B cell (primary cell): Measurements from ENCODE around the gene HSPBP1. TPM values are rescaled to one million over a fixed set of nuclear protein-coding genes. Genes with fewer than 3 reads are reported as not detected.

Experiments used
- ATAC-seq: fragments of 200-7000 bp; cut with Tn5 transposase; one replicate; pipeline ENCODE4 v1.10.0; 2021; ENCODE audit warnings: low read depth, mild to moderate bottlenecking, moderate number of reproducible peaks, moderate library complexity
- CTCF ChIA-PET: fragments of 350-600 bp; sonication (Branson Sonifier 250); formaldehyde crosslinking; loops from one replicate; lab custom pipeline; 2021; ENCODE audit warnings: antibody characterized with exemption, inconsistent platforms; lab: Charles Lee
- POLR2A ChIA-PET: fragments of 350-600 bp; sonication (Branson Sonifier 250); formaldehyde crosslinking; loops from one replicate; lab custom pipeline; 2021; ENCODE audit warnings: antibody characterized with exemption; lab: Charles Lee
- DNase-seq: peaks from one replicate; pipeline ENCODE4 v3.0.0; 2013
- H2AFZ ChIP-seq: 2 replicates; pipeline ENCODE4 v1.6.1; 2012; ENCODE audit warnings: mild to moderate bottlenecking, low read depth, low read length; ENCODE audit not compliant: insufficient read depth, poor library complexity, severe bottlenecking
- H3K27ac ChIP-seq, 2 donors: 1 replicate in 1 of 2; 2 replicates in 1 of 2; pipeline ENCODE4 v1.5.1; 2012 to 2013; ENCODE audit warnings: low read length in 2 of 2, mild to moderate bottlenecking in 2 of 2, moderate library complexity in 1 of 2
- H3K27me3 ChIP-seq, 4 experiments: fragments of 200-600 bp in 1 of 4; sonication (generic) in 1 of 4; replicated peaks in 1 of 4; 1 replicate in 2 of 4; 2 replicates in 2 of 4; pipeline versions ENCODE4 v1.6.1 to v1.7.0; 2013 to 2016; ENCODE audit warnings: low read length in 3 of 4, mild to moderate bottlenecking in 2 of 4, mixed read lengths in 1 of 4, moderate library complexity in 1 of 4; ENCODE audit not compliant: insufficient read depth in 4 of 4, control insufficient read depth in 3 of 4; ENCODE audit errors: control extremely low read depth in 1 of 4
- H3K36me3 ChIP-seq, 2 experiments: replicated peaks in 1 of 2; 1 replicate in 1 of 2; 2 replicates in 1 of 2; pipeline versions ENCODE4 v1.6.1 to v1.7.1; 2013; ENCODE audit warnings: low read length in 1 of 2; ENCODE audit not compliant: insufficient read depth in 2 of 2, control insufficient read depth in 1 of 2; ENCODE audit errors: control extremely low read depth in 1 of 2, extremely low read depth in 1 of 2
- H3K4me1 ChIP-seq, 2 donors: fragments of 200-600 bp in 1 of 2; sonication (generic) in 1 of 2; 1 replicate in 1 of 2; 2 replicates in 1 of 2; pipeline versions ENCODE4 v1.5.1 to v1.6.1; 2013 to 2017; ENCODE audit warnings: low read length in 2 of 2; ENCODE audit not compliant: control insufficient read depth in 2 of 2, insufficient read depth in 2 of 2
- H3K4me2 ChIP-seq: replicated peaks from 2 replicates; pipeline ENCODE3; 2012; ENCODE audit warnings: mild to moderate bottlenecking, low read depth, low read length; ENCODE audit not compliant: poor library complexity, severe bottlenecking
- H3K4me3 ChIP-seq, 5 experiments: fragments of 200-600 bp in 1 of 5; sonication (generic) in 1 of 5; 1 replicate in 3 of 5; 2 replicates in 2 of 5; pipeline versions ENCODE4 v1.5.1 to v1.7.0; 2011 to 2016; ENCODE audit warnings: low read length in 4 of 5, mild to moderate bottlenecking in 4 of 5, low read depth in 2 of 5, control low read depth in 1 of 5, moderate library complexity in 1 of 5; ENCODE audit not compliant: insufficient read depth in 1 of 5; ENCODE audit errors: control extremely low read depth in 1 of 5, extremely low read depth in 1 of 5
- H3K79me2 ChIP-seq: fragments of 200-600 bp; sonication (generic); one replicate; pipeline ENCODE4 v1.6.0; 2016; ENCODE audit warnings: low read length; ENCODE audit not compliant: control insufficient read depth, insufficient read depth
- H3K9ac ChIP-seq: fragments of 200-600 bp; sonication (generic); 2 replicates; pipeline ENCODE4 v1.6.1; 2017; ENCODE audit warnings: mild to moderate bottlenecking, low read length, moderate library complexity
- H3K9me3 ChIP-seq, 3 donors: one replicate each; pipeline versions ENCODE4 v1.6.1 to v1.7.1; 2013; ENCODE audit warnings: low read length in 2 of 3; ENCODE audit not compliant: control insufficient read depth in 2 of 3, insufficient read depth in 1 of 3; ENCODE audit errors: control extremely low read depth in 1 of 3
- H4K20me1 ChIP-seq: 2 replicates; pipeline ENCODE4 v1.6.0; 2012; ENCODE audit warnings: mild to moderate bottlenecking, low read length; ENCODE audit not compliant: insufficient read depth, control insufficient read depth, poor library complexity, severe bottlenecking
- H3K27ac Mint-ChIP-seq: one replicate; pipeline ENCODE4 v1.8.0; 2021; ENCODE audit warnings: mixed read lengths
- H3K27me3 Mint-ChIP-seq: one replicate; pipeline ENCODE4 v1.8.0; 2021; ENCODE audit warnings: mixed read lengths
- H3K4me1 Mint-ChIP-seq: one replicate; pipeline ENCODE4 v1.8.0; 2021; ENCODE audit warnings: mixed read lengths
- H3K4me3 Mint-ChIP-seq: one replicate; pipeline ENCODE4 v1.8.0; 2021; ENCODE audit warnings: mixed read lengths
- H3K9me3 Mint-ChIP-seq: one replicate; pipeline ENCODE4 v1.8.0; 2022; ENCODE audit warnings: mixed read lengths; ENCODE audit not compliant: insufficient read depth
- EZH2 ChIP-seq: IDR thresholded peaks from 2 replicates; pipeline ENCODE4 v1.6.1; 2012; ENCODE audit warnings: borderline replicate concordance, low read depth, mild to moderate bottlenecking, moderate library complexity, low read length; ENCODE audit not compliant: insufficient read depth, poor library complexity, severe bottlenecking
- WGBS: methylation state at CpG from one replicate; pipeline ENCODE4 v1.1.5; 2013; ENCODE audit warnings: missing lambda C conversion rate; ENCODE audit not compliant: insufficient coverage; 5-methylcytosine and 5-hydroxymethylcytosine counted together
- intact Hi-C: fragments of 100-400 bp; cut with micrococcal nuclease; formaldehyde crosslinking; loops from one replicate; pipeline ENCODE4 v1.10.0; 2022
- polyA plus RNA-seq: library from polyadenylated mRNA; depleted of rRNA; stranded (reverse); fragments of >200 nt; gene quantifications from 2 replicates; pipeline ENCODE4 v1.2.3, GENCODE V29; 2012
- total RNA-seq, 2 donors: library from RNA; stranded (reverse); fragments of 120-200 nt in 1 of 2; gene quantifications; 1 replicate in 1 of 2; 2 replicates in 1 of 2; pipeline versions ENCODE4 v1.2.3 to v1.2.4, GENCODE V29; 2013 to 2022
- TF ChIP-seq, protein P1 (sequence below): fragments of 200-600 bp; IDR thresholded peaks from one replicate; pipeline ENCODE4 v1.8.0; 2022; ENCODE audit warnings: antibody characterized with exemption, mild to moderate bottlenecking

Gene HSPBP1
- total and polyA plus RNA-seq, 2 donors (not counting 1 experiment from before 2014, with no cell fraction given), result 15.6 to 19.0 TPM

DNA sequence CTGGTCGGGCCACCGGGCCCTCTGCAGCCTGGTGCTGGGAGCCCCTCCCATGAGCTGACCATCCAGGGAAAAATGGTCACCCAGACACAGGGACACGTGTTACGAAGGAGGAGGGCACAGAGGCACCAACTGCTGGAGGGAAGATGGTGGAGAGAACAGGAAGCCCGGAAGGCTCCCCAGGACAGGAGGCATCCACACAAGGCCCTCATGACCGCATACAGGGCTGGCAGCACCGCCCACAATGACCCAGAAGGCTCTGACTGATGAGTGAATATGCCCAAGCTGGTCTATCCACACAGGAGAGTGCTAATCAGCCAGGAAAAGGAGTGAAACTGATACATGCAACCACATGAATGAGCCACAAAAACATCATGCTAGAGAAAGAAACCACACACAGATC, 37.4 kb downstream of the HSPBP1 start:
- Histone ChIP-seq H3K9ac (no peak overlapping the region), H4K20me1 (peaks cover 100% of the 10 kb centered on the region), H3K36me3 (peaks cover 0 to 93% of the 10 kb centered on the region in 2 experiments), H3K4me2 (no peak overlapping the region), H3K79me2 (peaks cover 95% of the 10 kb centered on the region), H3K4me1 (peaks cover 8 to 9% of the 10 kb centered on the region in 2 donors), H3K27me3 (no peaks in the 10 kb centered on the region), H2AFZ (no peak overlapping the region), H3K9me3 (no peaks in the 10 kb centered on the region), H3K4me3 (no peak overlapping the region), H3K27ac (no peak overlapping the region)
- DNase-seq, result no peak
- 95% methylated on average over 7 of the region's 7 CpGs for WGBS
- CTCF ChIA-PET, result no interaction called here
- H3K4me3 Mint-ChIP-seq, result no peak overlapping the region
- peaks cover 3% of the 10 kb centered on the region for H3K4me1 Mint-ChIP-seq
- no peaks in the 10 kb centered on the region for H3K27me3 Mint-ChIP-seq
- H3K27ac Mint-ChIP-seq, result no peak overlapping the region
- intact Hi-C loops, result no loop called here
- no peak for TF ChIP-seq EZH2
- TF ChIP-seq, protein P1, sequence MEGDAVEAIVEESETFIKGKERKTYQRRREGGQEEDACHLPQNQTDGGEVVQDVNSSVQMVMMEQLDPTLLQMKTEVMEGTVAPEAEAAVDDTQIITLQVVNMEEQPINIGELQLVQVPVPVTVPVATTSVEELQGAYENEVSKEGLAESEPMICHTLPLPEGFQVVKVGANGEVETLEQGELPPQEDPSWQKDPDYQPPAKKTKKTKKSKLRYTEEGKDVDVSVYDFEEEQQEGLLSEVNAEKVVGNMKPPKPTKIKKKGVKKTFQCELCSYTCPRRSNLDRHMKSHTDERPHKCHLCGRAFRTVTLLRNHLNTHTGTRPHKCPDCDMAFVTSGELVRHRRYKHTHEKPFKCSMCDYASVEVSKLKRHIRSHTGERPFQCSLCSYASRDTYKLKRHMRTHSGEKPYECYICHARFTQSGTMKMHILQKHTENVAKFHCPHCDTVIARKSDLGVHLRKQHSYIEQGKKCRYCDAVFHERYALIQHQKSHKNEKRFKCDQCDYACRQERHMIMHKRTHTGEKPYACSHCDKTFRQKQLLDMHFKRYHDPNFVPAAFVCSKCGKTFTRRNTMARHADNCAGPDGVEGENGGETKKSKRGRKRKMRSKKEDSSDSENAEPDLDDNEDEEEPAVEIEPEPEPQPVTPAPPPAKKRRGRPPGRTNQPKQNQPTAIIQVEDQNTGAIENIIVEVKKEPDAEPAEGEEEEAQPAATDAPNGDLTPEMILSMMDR, result no peak
- H3K9me3 Mint-ChIP-seq, result no peaks in the 10 kb centered on the region
- POLR2A ChIA-PET, result no interaction called here
- ATAC-seq, result no peak

DNA sequence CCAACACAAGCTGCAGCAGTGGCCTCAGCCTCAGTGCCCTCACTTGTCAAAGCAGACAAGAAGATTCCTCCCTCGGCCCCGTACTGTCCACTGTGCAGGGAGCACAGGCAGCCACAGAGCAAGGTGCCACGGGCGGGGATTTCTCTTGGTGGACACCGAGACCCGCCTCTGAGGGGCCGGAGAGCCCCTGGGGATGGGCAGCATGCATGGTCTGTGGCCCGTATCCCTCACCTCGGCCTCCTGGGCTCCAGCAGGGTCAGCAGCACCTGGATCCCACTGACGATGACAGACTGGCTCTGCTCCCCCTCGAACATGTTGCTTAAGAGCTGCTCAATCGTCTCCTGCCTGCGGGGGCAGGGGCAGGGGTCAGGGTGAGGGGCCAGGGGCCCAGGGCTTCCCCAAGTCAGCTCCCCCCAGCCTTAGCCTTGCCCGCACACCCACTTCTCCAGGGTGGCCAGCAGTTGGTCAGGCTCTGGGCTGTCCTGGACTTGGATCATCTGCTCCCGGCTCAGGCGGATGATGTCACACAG, 37.9 kb downstream of the HSPBP1 start:
- Mint-ChIP-seq H3K27me3 (no peaks in the 10 kb centered on the region), H3K9me3 (no peaks in the 10 kb centered on the region), H3K27ac (no peak overlapping the region), H3K4me1 (peaks cover 1% of the 10 kb centered on the region), H3K4me3 (no peak overlapping the region)
- no peak for ATAC-seq
- Histone ChIP-seq H3K27me3 (no peaks in the 10 kb centered on the region), H2AFZ (no peak overlapping the region), H3K27ac (no peak overlapping the region), H3K9me3 (no peaks in the 10 kb centered on the region), H3K4me2 (no peak overlapping the region), H3K4me3 (no peak overlapping the region), H3K79me2 (peaks cover 92% of the 10 kb centered on the region), H3K9ac (no peak overlapping the region), H4K20me1 (peaks cover 100% of the 10 kb centered on the region), H3K4me1 (peaks cover 2 to 4% of the 10 kb centered on the region in 2 donors), H3K36me3 (peaks cover 0 to 97% of the 10 kb centered on the region in 2 experiments)
- 92% methylated on average over 16 of the region's 16 CpGs for WGBS
- DNase-seq, result no peak
- ChIA-PET POLR2A (no interaction called here), CTCF (no interaction called here)
- TF ChIP-seq EZH2, result no peak
- TF ChIP-seq, protein P1, result no peak
- intact Hi-C loops, result no loop called here
